Measurements from ENCODE around the gene LRRIQ3. TPM values are rescaled to one million over a fixed set of nuclear protein-coding genes. Genes with fewer than 3 reads are reported as not detected.

Gene LRRIQ3
- total RNA-seq, 6 donors from 2014 or later, result 0.30 to 0.84 (median 0.31) TPM; not detected in 3

GRCh38 chr1:74237035-74237434 is 39.1 kb upstream of the LRRIQ3 start:
- ATAC-seq (ENCODE audit: low FRiP score in 2 of 2) (no peak), DNase-seq (no peak)
- Histone ChIP-seq H3K4me1 (no peaks in the 10 kb centered on the region), H3K27me3 (no peaks in the 10 kb centered on the region), H3K36me3 (no peaks in the 10 kb centered on the region), H3K9me3 (no peaks in the 10 kb centered on the region), H3K4me3 (no peak overlapping the region), H3K27ac (no peak overlapping the region)
- TF ChIP-seq POLR2A (IDR thresholded peaks at IDR 0.05) (no peak), POLR2AphosphoS5 (IDR thresholded peaks at IDR 0.05) (no peak)
- 77 to 80% methylated on average over 1 of the region's 1 CpG for WGBS, 2 donors

GRCh38 chr1:74236440-74236839 is 38.5 kb upstream of the LRRIQ3 start:
- 92 to 96% methylated on average over 3 of the region's 3 CpGs for WGBS, 2 donors
- H3K27ac ChIP-seq, result no peak overlapping the region

GRCh38 chr1:74235153-74235552 is 37.2 kb upstream of the LRRIQ3 start, which contains the start of gene TNNI3K:
TSS of gene TNNI3K (plus strand) at chr1:74235387. CDS start at chr1:74235452, 65 bp downstream.
- no peak for TF ChIP-seq POLR2A (IDR thresholded peaks at IDR 0.05)
- TF ChIP-seq POLR2AphosphoS5 (IDR thresholded peaks at IDR 0.05), result no peak
- TF ChIP-seq CTCF (IDR thresholded peaks at IDR 0.05), result no peak
- TF ChIP-seq EP300 (IDR thresholded peaks at IDR 0.05), result no peak
- Histone ChIP-seq H3K27ac (no peak within 1 kb of the TSS), H3K9me3 (no peaks in the 10 kb centered on the region), H3K27me3 (no peaks in the 10 kb centered on the region), H3K4me1 (no peaks in the 10 kb centered on the region), H3K4me3 (no peak within 1 kb of the TSS), H3K36me3 (no peaks in the 10 kb centered on the region)
- 86% methylated on average over 2 of the region's 2 CpGs for WGBS, 2 donors
- ATAC-seq (ENCODE audit: low FRiP score in 2 of 2) (no peak), DNase-seq (no peak)

More at GRCh38 chr1:74236440-74236839, 38.5 kb upstream of the LRRIQ3 start:
- H3K36me3 ChIP-seq, result no peaks in the 10 kb centered on the region
- no peaks in the 10 kb centered on the region for H3K9me3 ChIP-seq
- ATAC-seq (ENCODE audit: low FRiP score in 2 of 2) (no peak), DNase-seq (no peak)
- H3K4me1 ChIP-seq, result no peaks in the 10 kb centered on the region
- no peaks in the 10 kb centered on the region for H3K27me3 ChIP-seq
- H3K4me3 ChIP-seq, result no peak overlapping the region
- TF ChIP-seq EP300 (IDR thresholded peaks at IDR 0.05), result no peak
- TF ChIP-seq CTCF (IDR thresholded peaks at IDR 0.05), result no peak
- TF ChIP-seq POLR2A (IDR thresholded peaks at IDR 0.05), result no peak
- no peak for TF ChIP-seq POLR2AphosphoS5 (IDR thresholded peaks at IDR 0.05)

- no peak for ATAC-seq (ENCODE audit: low FRiP score in 2 of 2)
- Histone ChIP-seq H3K36me3 (no peaks in the 10 kb centered on the region), H3K9me3 (peaks cover 0 to 3% (median 2%) of the 10 kb centered on the region in 4 donors), H3K27ac (no peak overlapping the region), H3K4me3 (no peak overlapping the region), H3K4me1 (no peaks in the 10 kb centered on the region), H3K27me3 (no peaks in the 10 kb centered on the region)
- TF ChIP-seq EP300 (IDR thresholded peaks at IDR 0.05), result no peak
- no peak for DNase-seq
- WGBS, 2 donors, result 70 to 82% methylated on average over 2 to 3 of the region's 3 CpGs
Observed at GRCh38 chr1:74223453-74223852, 25.5 kb upstream of the LRRIQ3 start.

GRCh38 chr1:74222701-74223100 is 24.7 kb upstream of the LRRIQ3 start:
- Histone ChIP-seq H3K9me3 (no peaks in the 10 kb centered on the region), H3K36me3 (no peaks in the 10 kb centered on the region), H3K4me1 (no peaks in the 10 kb centered on the region), H3K27ac (no peak overlapping the region), H3K4me3 (no peak overlapping the region), H3K27me3 (no peaks in the 10 kb centered on the region)
- 95 to 96% methylated on average over 5 of the region's 5 CpGs for WGBS, 2 donors
- DNase-seq (no peak), ATAC-seq (ENCODE audit: low FRiP score in 2 of 2) (no peak)
- TF ChIP-seq CTCF (IDR thresholded peaks at IDR 0.05) (no peak), EP300 (IDR thresholded peaks at IDR 0.05) (no peak), POLR2A (IDR thresholded peaks at IDR 0.05) (no peak), POLR2AphosphoS5 (IDR thresholded peaks at IDR 0.05) (no peak)

DNA sequence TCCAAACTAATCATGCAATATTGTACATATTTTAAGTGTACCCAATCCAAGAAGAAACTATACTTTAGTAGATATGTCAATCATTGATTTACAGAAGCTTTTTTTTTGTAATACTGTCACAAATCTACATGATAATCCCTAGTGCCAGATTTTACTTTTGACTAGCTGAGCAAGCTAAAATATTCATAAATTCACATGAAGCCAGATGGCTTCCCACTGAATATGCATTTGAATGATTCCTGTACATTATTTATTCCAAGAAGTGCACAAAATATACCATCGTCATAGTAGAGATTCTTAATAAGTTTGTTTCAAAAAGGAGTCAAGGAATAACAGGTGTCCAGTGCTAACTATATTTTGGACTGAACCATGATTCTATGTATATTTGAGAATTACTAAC is 17.3 kb upstream of the LRRIQ3 start:
- Histone ChIP-seq H3K27ac (no peak overlapping the region), H3K4me3 (no peak overlapping the region), H3K9me3 (no peaks in the 10 kb centered on the region), H3K4me1 (no peaks in the 10 kb centered on the region), H3K27me3 (no peaks in the 10 kb centered on the region), H3K36me3 (no peaks in the 10 kb centered on the region)
- no peak for ATAC-seq (ENCODE audit: low FRiP score in 2 of 2)
- DNase-seq, result no peak
- TF ChIP-seq CTCF (IDR thresholded peaks at IDR 0.05), result no peak
- no peak for TF ChIP-seq EP300 (IDR thresholded peaks at IDR 0.05)
- no peak for TF ChIP-seq POLR2AphosphoS5 (IDR thresholded peaks at IDR 0.05)
- no peak for TF ChIP-seq POLR2A (IDR thresholded peaks at IDR 0.05)
- WGBS, 2 donors, result 93 to 94% methylated on average over 1 of the region's 1 CpG

Measured in upper lobe of left lung (tissue), 6 donors.